Measurements from ENCODE around the gene ADAM19.

DNA sequence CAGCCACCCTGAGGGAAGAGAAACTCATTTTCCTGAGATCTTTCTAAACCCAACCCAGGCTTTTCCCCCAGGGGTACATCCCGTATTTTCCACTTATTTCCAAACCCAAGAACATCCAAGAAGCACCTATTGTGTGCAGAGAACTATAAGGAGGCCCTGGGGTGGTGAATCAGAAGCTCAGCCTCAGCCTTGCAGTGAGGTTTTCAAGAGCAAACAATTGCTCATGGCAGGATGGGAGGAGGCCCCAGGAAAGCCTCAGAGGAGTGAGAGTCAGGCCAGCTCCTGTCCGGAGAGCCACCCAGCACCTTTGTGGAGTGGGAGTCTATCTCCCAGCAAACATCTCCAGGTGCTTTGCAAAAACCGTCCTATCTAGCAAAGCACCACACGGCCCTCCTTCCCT, 96.4 kb downstream of the ADAM19 start:
- TF ChIP-seq POLR2A (IDR thresholded peaks at IDR 0.05): no peak
- TF ChIP-seq, protein P1, sequence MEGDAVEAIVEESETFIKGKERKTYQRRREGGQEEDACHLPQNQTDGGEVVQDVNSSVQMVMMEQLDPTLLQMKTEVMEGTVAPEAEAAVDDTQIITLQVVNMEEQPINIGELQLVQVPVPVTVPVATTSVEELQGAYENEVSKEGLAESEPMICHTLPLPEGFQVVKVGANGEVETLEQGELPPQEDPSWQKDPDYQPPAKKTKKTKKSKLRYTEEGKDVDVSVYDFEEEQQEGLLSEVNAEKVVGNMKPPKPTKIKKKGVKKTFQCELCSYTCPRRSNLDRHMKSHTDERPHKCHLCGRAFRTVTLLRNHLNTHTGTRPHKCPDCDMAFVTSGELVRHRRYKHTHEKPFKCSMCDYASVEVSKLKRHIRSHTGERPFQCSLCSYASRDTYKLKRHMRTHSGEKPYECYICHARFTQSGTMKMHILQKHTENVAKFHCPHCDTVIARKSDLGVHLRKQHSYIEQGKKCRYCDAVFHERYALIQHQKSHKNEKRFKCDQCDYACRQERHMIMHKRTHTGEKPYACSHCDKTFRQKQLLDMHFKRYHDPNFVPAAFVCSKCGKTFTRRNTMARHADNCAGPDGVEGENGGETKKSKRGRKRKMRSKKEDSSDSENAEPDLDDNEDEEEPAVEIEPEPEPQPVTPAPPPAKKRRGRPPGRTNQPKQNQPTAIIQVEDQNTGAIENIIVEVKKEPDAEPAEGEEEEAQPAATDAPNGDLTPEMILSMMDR (IDR thresholded peaks at IDR 0.05): no peak

Data from uterus (tissue), 2 donors.